ENCODE data around the gene ONECUT1. TPM values are rescaled to one million over a fixed set of nuclear protein-coding genes. Genes with fewer than 3 reads are reported as not detected.
"Not testable (repeated sequence)": the region's sequence is repeated elsewhere in the genome, so short reads cannot be mapped to it uniquely, and the experiment has no call there.

The ONECUT1 gene
- not detected for total RNA-seq

DNA sequence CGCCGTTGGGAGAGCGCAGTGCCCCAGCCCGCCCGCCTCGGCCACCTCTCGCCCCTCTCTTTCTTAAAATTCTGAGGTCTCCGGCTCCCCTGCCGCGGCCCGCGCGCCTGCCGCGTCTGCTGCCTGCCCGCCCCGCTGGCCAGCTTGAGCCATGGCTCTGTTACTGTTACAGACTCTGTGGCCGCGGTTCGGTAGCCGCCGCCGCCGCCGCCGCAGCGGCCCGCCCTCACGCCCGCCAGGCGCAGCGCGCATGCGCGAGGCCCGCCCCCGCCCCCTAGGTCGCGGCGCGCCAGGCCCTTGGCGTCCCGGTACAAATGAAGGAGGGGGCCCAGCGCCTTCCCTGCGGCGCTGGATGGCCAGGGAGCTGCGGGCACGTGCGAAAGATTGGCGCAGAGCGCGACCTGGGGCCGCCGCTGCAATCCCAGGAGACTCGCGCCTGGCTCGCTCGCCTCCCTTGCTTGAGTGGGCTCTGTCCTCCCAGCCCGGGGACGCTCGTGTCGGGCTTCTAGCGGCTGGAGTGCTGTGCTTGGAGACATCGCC lies at the start of gene ONECUT1:
Gene ONECUT1 (minus strand): TSS at position 168 of the 540 bp plus-strand sequence. CDS start 452 bp downstream, outside the sequence.
- TF ChIP-seq, protein P1, sequence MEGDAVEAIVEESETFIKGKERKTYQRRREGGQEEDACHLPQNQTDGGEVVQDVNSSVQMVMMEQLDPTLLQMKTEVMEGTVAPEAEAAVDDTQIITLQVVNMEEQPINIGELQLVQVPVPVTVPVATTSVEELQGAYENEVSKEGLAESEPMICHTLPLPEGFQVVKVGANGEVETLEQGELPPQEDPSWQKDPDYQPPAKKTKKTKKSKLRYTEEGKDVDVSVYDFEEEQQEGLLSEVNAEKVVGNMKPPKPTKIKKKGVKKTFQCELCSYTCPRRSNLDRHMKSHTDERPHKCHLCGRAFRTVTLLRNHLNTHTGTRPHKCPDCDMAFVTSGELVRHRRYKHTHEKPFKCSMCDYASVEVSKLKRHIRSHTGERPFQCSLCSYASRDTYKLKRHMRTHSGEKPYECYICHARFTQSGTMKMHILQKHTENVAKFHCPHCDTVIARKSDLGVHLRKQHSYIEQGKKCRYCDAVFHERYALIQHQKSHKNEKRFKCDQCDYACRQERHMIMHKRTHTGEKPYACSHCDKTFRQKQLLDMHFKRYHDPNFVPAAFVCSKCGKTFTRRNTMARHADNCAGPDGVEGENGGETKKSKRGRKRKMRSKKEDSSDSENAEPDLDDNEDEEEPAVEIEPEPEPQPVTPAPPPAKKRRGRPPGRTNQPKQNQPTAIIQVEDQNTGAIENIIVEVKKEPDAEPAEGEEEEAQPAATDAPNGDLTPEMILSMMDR (IDR thresholded peaks at IDR 0.05) = no peak
- TF ChIP-seq POLR2A (IDR thresholded peaks at IDR 0.05) = no peak
- 0 to 2% methylated on average over 11 to 15 of the region's 64 CpGs for WGBS, 2 donors

DNA sequence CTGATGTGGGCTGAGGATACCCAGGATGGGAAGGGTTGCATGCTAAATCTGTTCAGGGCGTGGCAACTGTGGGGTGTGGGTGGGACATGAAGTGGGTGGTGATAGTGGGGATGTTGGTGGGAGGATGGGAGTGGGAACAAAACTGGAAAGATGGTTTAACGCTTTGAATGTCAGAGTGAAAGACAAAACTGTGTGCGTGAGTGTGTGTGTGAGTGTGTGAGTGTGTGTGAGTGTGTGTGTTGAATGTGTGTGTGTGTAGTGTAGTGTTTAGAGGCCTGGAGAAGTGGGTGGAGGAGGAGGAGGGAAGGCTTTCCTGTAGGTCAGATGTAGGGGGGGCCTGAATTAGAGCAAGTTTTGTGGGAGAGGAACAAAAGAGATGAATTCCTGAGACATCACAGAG lies 44.2 kb upstream of the ONECUT1 start:
- intact Hi-C loops (cut with DNase I) = no loop called here
- H3K27me3 ChIP-seq = no peaks in the 10 kb centered on the region
- WGBS, 2 donors = 59 to 60% methylated on average over 3 of the region's 3 CpGs

More for the DNA sequence above, at the start of gene ONECUT1:
- peak within 1 kb of the TSS; percentile 28 to 69 (median 46) for H3K4me3 ChIP-seq
- H3K36me3 ChIP-seq = no peaks in the 10 kb centered on the region
- intact Hi-C loops (cut with DNase I) = no loop called here
- peaks cover 26 to 64% (median 32%) of the 10 kb centered on the region in 3 donors for H3K4me1 ChIP-seq
- H3K27ac ChIP-seq = no peak within 1 kb of the TSS
- H3K27me3 ChIP-seq = peaks cover 48 to 100% (median 57%) of the 10 kb centered on the region in 4 donors
- DNase-seq = no peak
- no peaks in the 10 kb centered on the region for H3K9me3 ChIP-seq

DNA sequence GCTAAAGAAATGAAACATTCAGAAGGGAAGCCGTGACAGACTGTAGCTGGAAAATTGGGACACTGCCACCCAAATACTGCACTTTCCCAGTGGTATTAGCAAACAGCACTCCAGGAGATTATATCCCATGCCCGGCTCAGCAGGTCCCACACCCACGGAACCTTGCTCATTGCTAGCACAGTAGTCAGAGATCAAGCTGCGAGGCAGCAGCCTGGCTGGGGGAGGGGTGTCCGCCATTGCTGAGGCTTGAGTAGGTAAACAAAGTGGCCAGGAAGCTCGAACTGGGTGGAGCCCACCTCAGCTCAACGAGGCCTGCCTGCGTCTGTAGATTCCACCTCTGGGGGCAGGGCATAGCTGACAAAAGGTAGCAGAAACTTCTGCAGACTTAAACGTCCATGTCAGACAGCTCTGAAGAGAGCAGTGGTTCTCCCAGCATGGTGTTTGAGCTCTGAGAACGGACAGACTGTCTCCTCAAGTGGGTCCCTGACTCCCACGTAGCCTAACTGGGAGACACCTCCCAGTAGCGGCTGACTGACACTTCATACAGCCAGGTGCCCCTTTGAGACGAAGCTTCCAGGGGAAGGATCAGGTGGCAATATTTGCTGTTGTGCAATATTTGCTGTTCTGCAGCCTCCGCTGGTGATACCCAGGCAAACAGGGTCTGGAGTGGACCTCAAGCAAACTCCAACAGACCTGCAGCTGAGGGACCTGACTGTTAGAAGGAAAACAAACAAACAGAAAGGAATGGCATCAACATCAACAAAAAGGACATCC lies 34.2 kb upstream of the ONECUT1 start:
- H3K4me1 ChIP-seq; H3K4me3 ChIP-seq; intact Hi-C loops (cut with DNase I); H3K9me3 ChIP-seq; H3K27ac ChIP-seq; DNase-seq; H3K36me3 ChIP-seq: not testable (repeated sequence)
- peaks cover 0 to 30% (median 0%) of the 10 kb centered on the region in 4 donors for H3K27me3 ChIP-seq
- 65 to 93% methylated on average over 3 to 6 of the region's 14 CpGs for WGBS, 2 donors

More for the DNA sequence above, 44.2 kb upstream of the ONECUT1 start:
- Histone ChIP-seq H3K27ac (no peak overlapping the region), H3K4me1 (no peaks in the 10 kb centered on the region), H3K4me3 (no peak overlapping the region), H3K9me3 (no peaks in the 10 kb centered on the region), H3K36me3 (no peaks in the 10 kb centered on the region)
- DNase-seq = no peak
- TF ChIP-seq, protein P1 (IDR thresholded peaks at IDR 0.05) = no peak
- TF ChIP-seq POLR2A (IDR thresholded peaks at IDR 0.05) = no peak

DNA sequence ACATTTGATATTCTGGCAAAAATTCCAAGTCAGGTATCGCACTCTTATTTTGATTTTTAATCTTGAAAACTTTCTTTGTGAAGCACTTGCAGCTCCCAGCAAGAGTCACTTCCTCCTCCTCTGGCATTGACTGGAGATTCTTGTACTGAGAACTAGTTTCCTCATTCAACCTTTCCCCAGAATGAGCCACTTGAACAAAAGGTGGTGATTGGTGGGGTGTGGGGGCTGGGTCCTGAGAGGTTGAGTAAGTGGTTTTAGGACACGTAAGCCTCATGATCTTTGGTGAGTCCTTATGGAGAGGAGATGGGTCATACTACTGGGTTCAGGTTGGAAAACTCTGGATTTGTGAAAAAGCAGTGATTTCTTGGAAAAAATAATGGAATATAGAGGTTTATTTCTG lies 32.3 kb upstream of the ONECUT1 start:
- H3K36me3 ChIP-seq = no peaks in the 10 kb centered on the region
- WGBS, 2 donors = 64 to 67% methylated on average over 2 of the region's 2 CpGs
- DNase-seq = no peak
- intact Hi-C loops (cut with DNase I) = no loop called here
- no peak overlapping the region for H3K27ac ChIP-seq
- no peaks in the 10 kb centered on the region for H3K4me1 ChIP-seq
- peaks cover 0 to 45% (median 0%) of the 10 kb centered on the region in 4 donors for H3K27me3 ChIP-seq
- peaks cover 0 to 2% (median 0%) of the 10 kb centered on the region in 3 donors for H3K9me3 ChIP-seq
- no peak overlapping the region for H3K4me3 ChIP-seq
- no peak for TF ChIP-seq POLR2A (IDR thresholded peaks at IDR 0.05)
- TF ChIP-seq, protein P1 (IDR thresholded peaks at IDR 0.05) = no peak

DNA sequence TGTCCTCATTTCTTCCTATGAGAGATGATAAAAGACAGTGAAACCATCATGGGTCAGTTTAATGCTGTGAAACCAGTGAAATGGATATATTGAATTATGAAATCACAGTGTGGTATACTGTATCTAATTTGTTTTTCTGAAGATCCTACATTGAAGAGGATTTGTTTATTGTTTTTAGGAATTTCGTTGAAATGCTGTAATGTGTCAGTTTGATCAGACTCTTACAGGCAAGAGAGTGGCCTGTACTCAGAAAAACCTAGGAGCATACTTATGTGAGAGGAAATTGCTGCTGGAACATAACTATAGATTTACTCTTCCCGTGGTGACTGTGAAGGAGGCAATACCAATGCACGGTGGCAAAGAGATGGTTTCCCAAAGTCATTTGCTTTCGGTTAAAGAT lies 29.1 kb upstream of the ONECUT1 start:
- TF ChIP-seq POLR2A (IDR thresholded peaks at IDR 0.05) = no peak
- TF ChIP-seq, protein P1 (IDR thresholded peaks at IDR 0.05) = no peak
- no peak overlapping the region for H3K27ac ChIP-seq
- no peak for DNase-seq
- no peaks in the 10 kb centered on the region for H3K36me3 ChIP-seq
- H3K9me3 ChIP-seq = peaks cover 0 to 7% (median 0%) of the 10 kb centered on the region in 3 donors
- intact Hi-C loops (cut with DNase I) = no loop called here
- no peaks in the 10 kb centered on the region for H3K4me1 ChIP-seq
- no peak overlapping the region for H3K4me3 ChIP-seq
- 73% methylated on average over 4 of the region's 4 CpGs for WGBS, 2 donors
- H3K27me3 ChIP-seq = peaks cover 0 to 51% (median 0%) of the 10 kb centered on the region in 4 donors

DNA sequence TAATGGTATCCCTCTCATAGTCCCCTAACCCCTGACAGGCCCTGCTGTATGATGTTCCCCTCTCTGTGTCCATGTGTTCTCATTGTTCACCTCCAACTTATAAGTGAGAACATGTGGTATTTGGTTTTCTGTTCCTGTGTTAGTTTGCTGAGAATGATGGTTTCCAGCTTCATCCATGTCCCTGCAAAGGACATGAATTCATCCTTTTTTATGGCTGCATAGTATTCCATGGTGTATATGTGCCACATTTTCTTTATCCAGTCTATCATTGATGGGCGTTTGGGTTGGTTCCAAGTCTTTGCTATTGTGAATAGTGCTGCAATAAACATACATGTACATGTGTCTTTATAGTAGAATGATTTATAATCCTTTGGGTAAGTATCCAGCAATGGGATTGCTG lies 25.8 kb upstream of the ONECUT1 start:
- H3K4me3 ChIP-seq; H3K27ac ChIP-seq; H3K9me3 ChIP-seq; H3K4me1 ChIP-seq; DNase-seq; intact Hi-C loops (cut with DNase I); H3K36me3 ChIP-seq: not testable (repeated sequence)
- 78 to 83% methylated on average over 1 of the region's 1 CpG for WGBS, 2 donors
- H3K27me3 ChIP-seq = peaks cover 0 to 68% (median 0%) of the 10 kb centered on the region in 4 donors

Measured in esophagus squamous epithelium (tissue), 5 donors.